Activated CD8-positive, alpha-beta memory T cell treated with anti-CD3 and anti-CD28 coated beads, Interleukin-2, amount 10 ng/mL, durations not matched to agents 7 days and 5 days (primary cell): ENCODE measurements around the gene CEP104. TPM values are rescaled to one million over a fixed set of nuclear protein-coding genes. Genes with fewer than 3 reads are reported as not detected.

Experiments used
- ATAC-seq: fragments of 150-1000 bp; cut with Tn5 transposase; one replicate; pipeline ENCODE4 v1.10.0; 2021; ENCODE audit warnings: moderate library complexity
- CTCF ChIA-PET: fragments of 350-600 bp; sonication (Branson Sonifier 250); formaldehyde crosslinking; loops from one replicate; lab custom pipeline; 2021; ENCODE audit warnings: antibody characterized with exemption; lab: Charles Lee
- DNase-seq: peaks from one replicate; pipeline ENCODE4 v3.0.0-alpha.2; 2020
- H3K27ac Mint-ChIP-seq: one replicate; pipeline ENCODE4 v1.8.0; 2021; ENCODE audit warnings: mild to moderate bottlenecking, mixed read lengths
- H3K27me3 Mint-ChIP-seq: one replicate; pipeline ENCODE4 v1.8.0; 2021; ENCODE audit warnings: mixed read lengths
- H3K36me3 Mint-ChIP-seq: one replicate; pipeline ENCODE4 v1.8.0; 2021; ENCODE audit warnings: mild to moderate bottlenecking, mixed read lengths
- H3K4me1 Mint-ChIP-seq: one replicate; pipeline ENCODE4 v1.8.0; 2021; ENCODE audit warnings: mixed read lengths
- H3K4me3 Mint-ChIP-seq: one replicate; pipeline ENCODE4 v1.8.0; 2021; ENCODE audit warnings: mild to moderate bottlenecking, moderate library complexity, mixed read lengths
- H3K9me3 Mint-ChIP-seq: one replicate; pipeline ENCODE4 v1.8.0; 2022; ENCODE audit warnings: low read depth, mixed read lengths
- total RNA-seq, 2 experiments: library from RNA; stranded (reverse); gene quantifications; one replicate each; pipeline ENCODE4 v1.2.3, GENCODE V29; 2021

The CEP104 gene
- total RNA-seq, 2 experiments from 2014 or later = 45.0 to 52.2 TPM

GRCh38 chr1:3825356-3825755, 31.7 kb downstream of the CEP104 start:
- Mint-ChIP-seq H3K36me3 (peaks cover 8% of the 10 kb centered on the region), H3K27ac (no peak overlapping the region), H3K9me3 (no peaks in the 10 kb centered on the region), H3K4me1 (no peaks in the 10 kb centered on the region), H3K27me3 (no peaks in the 10 kb centered on the region), H3K4me3 (no peak overlapping the region)
- no peak for ATAC-seq
- CTCF ChIA-PET = no interaction called here
- no peak for DNase-seq

- ATAC-seq (no peak), DNase-seq (no peak)
- Mint-ChIP-seq H3K27ac (no peak overlapping the region), H3K27me3 (no peaks in the 10 kb centered on the region), H3K4me3 (no peak overlapping the region), H3K36me3 (peaks cover 6% of the 10 kb centered on the region), H3K9me3 (no peaks in the 10 kb centered on the region), H3K4me1 (no peaks in the 10 kb centered on the region)
- CTCF ChIA-PET = no interaction called here
Observed at GRCh38 chr1:3824650-3825049, 32.4 kb downstream of the CEP104 start.

GRCh38 chr1:3822421-3822820, 34.6 kb downstream of the CEP104 start:
- Mint-ChIP-seq H3K4me1 (no peaks in the 10 kb centered on the region), H3K9me3 (no peaks in the 10 kb centered on the region), H3K27me3 (no peaks in the 10 kb centered on the region), H3K36me3 (peaks cover 4% of the 10 kb centered on the region), H3K4me3 (no peak overlapping the region), H3K27ac (no peak overlapping the region)
- DNase-seq (no peak), ATAC-seq (no peak)
- CTCF ChIA-PET = no interaction called here

- H3K27me3 Mint-ChIP-seq = no peaks in the 10 kb centered on the region
- no peaks in the 10 kb centered on the region for H3K4me1 Mint-ChIP-seq
- CTCF ChIA-PET = no interaction called here
- no peaks in the 10 kb centered on the region for H3K9me3 Mint-ChIP-seq
- no peak for DNase-seq
- H3K27ac Mint-ChIP-seq = no peak overlapping the region
- no peak overlapping the region for H3K4me3 Mint-ChIP-seq
- no peak for ATAC-seq
- H3K36me3 Mint-ChIP-seq = peaks cover 4% of the 10 kb centered on the region
Observed at GRCh38 chr1:3821908-3822307, 35.1 kb downstream of the CEP104 start.

- CTCF ChIA-PET = no interaction called here
Observed at GRCh38 chr1:3821447-3821846, 35.6 kb downstream of the CEP104 start.

GRCh38 chr1:3821004-3821403, 36.0 kb downstream of the CEP104 start:
- Mint-ChIP-seq H3K9me3 (no peaks in the 10 kb centered on the region), H3K27me3 (no peaks in the 10 kb centered on the region), H3K36me3 (peaks cover 3% of the 10 kb centered on the region), H3K27ac (no peak overlapping the region), H3K4me1 (no peaks in the 10 kb centered on the region), H3K4me3 (no peak overlapping the region)
- DNase-seq = no peak
- CTCF ChIA-PET = no interaction called here
- no peak for ATAC-seq

More at GRCh38 chr1:3821447-3821846, 35.6 kb downstream of the CEP104 start:
- H3K9me3 Mint-ChIP-seq = no peaks in the 10 kb centered on the region
- ATAC-seq (no peak), DNase-seq (no peak)
- H3K27ac Mint-ChIP-seq = no peak overlapping the region
- no peaks in the 10 kb centered on the region for H3K27me3 Mint-ChIP-seq
- no peak overlapping the region for H3K4me3 Mint-ChIP-seq
- H3K4me1 Mint-ChIP-seq = no peaks in the 10 kb centered on the region
- peaks cover 4% of the 10 kb centered on the region for H3K36me3 Mint-ChIP-seq

- CTCF ChIA-PET = no interaction called here
- Mint-ChIP-seq H3K36me3 (no peaks in the 10 kb centered on the region), H3K27me3 (no peaks in the 10 kb centered on the region), H3K4me1 (no peaks in the 10 kb centered on the region), H3K4me3 (no peak overlapping the region), H3K27ac (no peak overlapping the region), H3K9me3 (no peaks in the 10 kb centered on the region)
- ATAC-seq (no peak), DNase-seq (no peak)
Observed at GRCh38 chr1:3820316-3820715, 36.7 kb downstream of the CEP104 start.

GRCh38 chr1:3819771-3820200, 37.2 kb downstream of the CEP104 start:
- DNase-seq = no peak
- no peaks in the 10 kb centered on the region for H3K36me3 Mint-ChIP-seq
- H3K9me3 Mint-ChIP-seq = no peaks in the 10 kb centered on the region
- H3K4me1 Mint-ChIP-seq = no peaks in the 10 kb centered on the region
- no peak overlapping the region for H3K4me3 Mint-ChIP-seq
- no peaks in the 10 kb centered on the region for H3K27me3 Mint-ChIP-seq
- no peak overlapping the region for H3K27ac Mint-ChIP-seq
- ATAC-seq = no peak
- CTCF ChIA-PET = no interaction called here

GRCh38 chr1:3817821-3818597, 39.0 kb downstream of the CEP104 start:
- Mint-ChIP-seq H3K9me3 (no peaks in the 10 kb centered on the region), H3K4me1 (no peaks in the 10 kb centered on the region), H3K27me3 (no peaks in the 10 kb centered on the region), H3K4me3 (no peak overlapping the region), H3K27ac (no peak overlapping the region), H3K36me3 (no peaks in the 10 kb centered on the region)
- DNase-seq = no peak
- CTCF ChIA-PET = no interaction called here
- ATAC-seq = no peak

- no peaks in the 10 kb centered on the region for H3K4me1 Mint-ChIP-seq
- ATAC-seq (no peak), DNase-seq (no peak)
- H3K9me3 Mint-ChIP-seq = no peaks in the 10 kb centered on the region
- no peaks in the 10 kb centered on the region for H3K36me3 Mint-ChIP-seq
- H3K27ac Mint-ChIP-seq = no peak overlapping the region
- no peaks in the 10 kb centered on the region for H3K27me3 Mint-ChIP-seq
- CTCF ChIA-PET = no interaction called here
- H3K4me3 Mint-ChIP-seq = no peak overlapping the region
Observed at GRCh38 chr1:3817138-3817740, 39.8 kb downstream of the CEP104 start.

- Mint-ChIP-seq H3K4me1 (no peaks in the 10 kb centered on the region), H3K27me3 (no peaks in the 10 kb centered on the region), H3K36me3 (no peaks in the 10 kb centered on the region), H3K27ac (no peak overlapping the region), H3K9me3 (no peaks in the 10 kb centered on the region), H3K4me3 (no peak overlapping the region)
- CTCF ChIA-PET = no interaction called here
- ATAC-seq (no peak), DNase-seq (no peak)
Observed at GRCh38 chr1:3816331-3817137, 40.5 kb downstream of the CEP104 start.

GRCh38 chr1:3814771-3815561, 42.0 kb downstream of the CEP104 start:
- Mint-ChIP-seq H3K27me3 (no peaks in the 10 kb centered on the region), H3K27ac (no peak overlapping the region), H3K4me1 (peaks cover 3% of the 10 kb centered on the region), H3K9me3 (no peaks in the 10 kb centered on the region), H3K36me3 (no peaks in the 10 kb centered on the region), H3K4me3 (no peak overlapping the region)
- CTCF ChIA-PET = no interaction called here
- ATAC-seq = no peak
- DNase-seq = no peak

- CTCF ChIA-PET = no interaction called here
- DNase-seq (no peak), ATAC-seq (no peak)
- H3K9me3 Mint-ChIP-seq = no peaks in the 10 kb centered on the region
- no peak overlapping the region for H3K27ac Mint-ChIP-seq
- no peaks in the 10 kb centered on the region for H3K27me3 Mint-ChIP-seq
- no peak overlapping the region for H3K4me3 Mint-ChIP-seq
- H3K4me1 Mint-ChIP-seq = peaks cover 4% of the 10 kb centered on the region
- no peaks in the 10 kb centered on the region for H3K36me3 Mint-ChIP-seq
Observed at GRCh38 chr1:3814065-3814464, 42.9 kb downstream of the CEP104 start.
